Measurements from ENCODE around the gene SPINDOC.

- no peak for TF ChIP-seq CTCF (IDR thresholded peaks at IDR 0.05; ENCODE audit: low read length)
- TF ChIP-seq EZH2 (IDR thresholded peaks at IDR 0.05; ENCODE audit: borderline replicate concordance, low read length) = no peak
Observed at GRCh38 chr11:63850920-63851319, 37.7 kb downstream of the SPINDOC start.
